Dermis blood vessel endothelial cell (primary cell): ENCODE results near the gene CASP6. TPM values are rescaled to one million over a fixed set of nuclear protein-coding genes. Genes with fewer than 3 reads are reported as not detected.

ENCODE experiments used
- DNase-seq: peaks from one replicate; pipeline ENCODE4 v3.0.0; 2010
- total RNA-seq: library from RNA; depleted of rRNA; stranded (reverse); fragments of >200 nt; gene quantifications from 2 replicates; pipeline ENCODE4 v1.2.3, GENCODE V29; 2014

CASP6 gene
- total RNA-seq, 1 donor from 2014 or later, result 71.5 TPM

DNA sequence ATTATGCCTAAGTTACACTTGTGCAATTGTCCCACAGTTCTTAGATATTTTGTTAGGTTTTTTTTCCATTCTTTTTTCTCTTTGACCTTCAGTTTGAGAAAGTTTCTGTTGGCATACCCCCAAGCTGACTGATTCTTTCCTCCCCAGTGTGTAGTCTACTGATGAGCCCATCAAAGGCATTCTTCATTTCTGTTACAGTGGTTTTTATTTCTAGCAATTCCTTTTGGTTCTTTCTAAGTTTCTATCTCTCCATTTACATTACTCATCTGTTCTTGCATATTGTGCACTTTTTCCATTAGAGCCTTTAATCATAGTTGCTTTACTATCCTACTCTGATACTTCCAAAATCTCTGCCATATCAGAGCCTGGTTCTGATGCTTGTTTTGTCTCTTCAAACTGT lies 31.9 kb downstream of the CASP6 start:
- DNase-seq, result no peak

GRCh38 chr4:109665783-109666485 lies 37.3 kb downstream of the CASP6 start:
- peak; percentile 61 for DNase-seq

GRCh38 chr4:109662771-109663170 lies 40.5 kb downstream of the CASP6 start:
- no peak for DNase-seq

DNA sequence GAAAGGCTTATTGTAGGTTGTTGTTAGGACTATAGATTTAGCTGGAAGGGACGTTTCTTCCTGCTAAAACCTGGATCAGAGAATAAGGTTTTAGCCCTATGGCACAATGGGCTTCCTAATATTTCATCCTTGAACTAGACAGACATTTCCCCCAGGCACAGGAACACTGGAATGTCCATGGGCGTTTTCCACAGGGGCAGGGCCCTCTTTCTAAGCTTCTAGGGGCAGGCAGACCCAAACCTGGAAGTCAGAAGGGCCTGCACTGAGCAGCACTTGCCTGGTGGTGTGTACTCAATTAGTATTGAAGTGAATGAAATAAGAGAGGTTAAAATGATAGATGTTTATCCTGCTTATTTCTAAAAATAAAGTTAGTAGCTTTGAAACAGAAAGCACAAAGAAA lies 41.1 kb downstream of the CASP6 start:
- DNase-seq, result no peak

DNA sequence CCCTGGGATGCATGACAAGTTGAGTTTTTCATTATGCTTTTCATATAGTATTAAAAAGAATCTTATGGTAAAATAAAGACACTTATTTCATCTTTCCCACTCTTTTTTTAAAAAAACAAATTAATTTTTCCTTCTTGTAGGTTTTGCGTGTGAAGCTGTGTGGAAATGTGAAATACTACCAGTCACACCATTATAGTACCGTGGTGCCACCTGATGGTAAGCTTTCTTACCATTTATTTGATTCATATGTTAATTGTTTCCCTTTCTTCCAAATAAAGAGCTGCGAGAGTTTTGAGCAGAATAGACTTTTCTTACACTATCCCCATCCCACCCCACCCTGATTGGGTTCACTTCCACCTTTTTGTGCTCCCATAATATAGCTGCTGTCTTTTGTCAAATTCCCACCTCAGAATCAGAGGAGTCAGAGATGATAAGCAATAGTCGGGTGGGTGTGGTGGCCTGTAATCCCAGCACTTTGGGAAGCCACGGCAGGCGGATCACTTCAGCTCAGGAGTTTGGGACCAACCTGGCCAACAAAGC lies 44.3 kb downstream of the CASP6 start:
- DNase-seq, result peak; percentile 56

DNA sequence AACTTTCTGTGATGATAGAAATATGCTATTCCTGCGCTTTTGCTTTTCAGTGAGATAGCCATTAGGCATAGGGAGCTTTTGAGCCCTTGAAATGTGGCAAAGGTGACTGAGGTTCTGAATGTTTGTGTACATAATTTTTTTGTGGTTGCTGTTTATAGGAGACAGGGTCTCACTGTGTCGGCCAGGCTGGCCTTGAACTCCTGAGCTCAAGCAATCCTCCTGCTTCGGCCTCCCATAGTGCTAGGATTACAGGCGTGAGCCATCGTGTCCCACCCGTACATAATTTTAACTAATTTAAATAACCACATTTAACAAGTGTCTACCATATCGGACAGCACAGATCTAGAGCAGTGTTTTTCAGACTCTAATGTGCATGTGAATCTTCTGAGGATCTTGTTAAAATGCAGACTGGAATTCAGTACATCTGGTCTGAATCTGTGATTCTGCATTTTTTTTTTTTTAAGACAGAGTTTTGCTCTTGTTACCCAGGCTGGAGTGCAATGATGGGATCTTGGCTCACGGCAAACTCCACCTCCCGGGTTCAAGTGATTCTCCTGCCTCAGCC lies 45.3 kb downstream of the CASP6 start:
- no peak for DNase-seq

- no peak for DNase-seq
Measured at GRCh38 chr4:109655396-109655795, 47.8 kb downstream of the CASP6 start.

- no peak for DNase-seq
Measured at GRCh38 chr4:109649872-109650271, 53.4 kb downstream of the CASP6 start.

- DNase-seq, result no peak
Measured at GRCh38 chr4:109648997-109649575, 54.2 kb downstream of the CASP6 start.

GRCh38 chr4:109648266-109648996 lies 54.8 kb downstream of the CASP6 start:
- DNase-seq, result peak; percentile 91

DNA sequence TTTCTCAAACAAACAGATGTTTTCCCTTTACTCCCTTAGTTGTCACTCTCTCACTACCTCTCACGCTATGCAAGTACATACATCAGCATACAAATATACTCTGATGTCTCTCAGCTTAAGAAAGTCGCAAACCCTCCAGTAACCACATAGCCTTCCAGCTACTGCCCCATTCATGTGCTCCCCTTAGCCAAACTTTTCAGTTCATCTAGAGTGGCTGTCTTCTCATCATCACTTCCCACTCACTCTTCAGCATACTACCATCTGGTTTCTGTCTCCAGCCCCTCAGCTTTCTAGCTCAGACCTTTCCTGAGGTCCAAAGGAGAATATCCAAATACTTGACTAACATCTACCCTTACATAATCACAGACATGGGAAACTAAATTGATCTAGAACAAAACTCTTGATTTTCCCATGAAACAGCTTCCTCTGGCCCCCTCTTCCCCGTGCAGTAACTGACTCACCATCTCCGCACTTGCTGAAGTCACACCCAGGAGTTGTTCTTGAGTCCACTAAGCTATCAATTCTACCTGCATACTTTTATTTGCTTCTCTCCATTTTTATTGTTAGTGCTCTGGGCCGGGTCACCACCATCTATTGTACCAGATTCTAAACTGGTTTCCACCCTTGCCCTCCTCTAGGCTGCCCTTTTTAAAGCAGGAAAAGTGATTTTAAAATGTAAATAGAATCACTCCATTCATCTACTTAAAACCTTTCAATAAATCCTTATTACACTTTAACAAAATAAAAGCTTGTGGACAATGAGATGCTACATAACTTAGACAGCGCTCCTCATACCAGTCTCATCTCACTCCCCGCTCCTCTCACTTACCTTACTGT lies 57.2 kb downstream of the CASP6 start:
- peak; percentile 36 for DNase-seq

GRCh38 chr4:109640644-109641043 lies 62.6 kb downstream of the CASP6 start:
- no peak for DNase-seq

Other genes with a start within 250 kb of the CASP6 start
- gene MCUB, start 143.2 kb downstream of the CASP6 start, total RNA-seq, result 69.4 and 163 TPM in 2 replicates
- 15.4 and 49.2 TPM in 2 replicates for gene PLA2G12A, start 26.6 kb upstream of the CASP6 start, total RNA-seq
- gene CFI, start 98.6 kb upstream of the CASP6 start, total RNA-seq, result 94.8 and 132 TPM in 2 replicates
- 3.1 and 3.4 TPM in 2 replicates for gene GAR1, start 112.3 kb upstream of the CASP6 start, total RNA-seq
- not detected in 2 replicates for gene RRH, start 124.5 kb upstream of the CASP6 start, total RNA-seq
- 0.05 and 0.17 TPM in 2 replicates for gene LRIT3, start 144.7 kb upstream of the CASP6 start, total RNA-seq
- gene EGF, start 209.4 kb upstream of the CASP6 start, total RNA-seq, result under 0.01 and 1.0 TPM in 2 replicates